GM18517 (cell line): Measurements from ENCODE around the gene EGLN2.
"Not testable (repeated sequence)": the region's sequence is repeated elsewhere in the genome, so short reads cannot be mapped to it uniquely, and the experiment has no call there.

Experiments used
- ATAC-seq: cut with Tn5 transposase; IDR thresholded peaks from one replicate; pipeline ENCODE4 v1.9.1; 2021; ENCODE audit warnings: mild to moderate bottlenecking, moderate library complexity; ENCODE audit not compliant: unreplicated experiment

Gene EGLN2

DNA sequence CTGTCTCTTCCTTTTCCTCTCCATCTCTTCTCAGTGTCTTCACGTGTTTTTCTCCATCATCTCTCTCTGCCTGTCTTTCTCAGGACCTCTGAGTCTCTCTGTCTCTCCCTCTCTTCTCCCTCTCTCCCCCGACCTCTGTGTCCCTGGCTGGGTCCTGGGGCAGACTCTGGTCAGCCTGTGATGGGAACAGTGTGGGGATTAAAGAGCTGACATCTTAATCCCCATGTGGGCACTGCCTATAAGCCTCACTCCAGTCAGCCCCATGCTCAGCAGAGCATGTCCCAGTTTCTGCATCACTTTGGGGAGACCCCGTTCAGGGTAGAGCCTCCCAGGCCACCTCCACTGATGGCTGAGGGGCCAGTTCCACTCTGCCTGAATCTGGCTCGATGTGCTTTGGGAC, 16.2 kb downstream of the EGLN2 start:
- ATAC-seq, result no peak

DNA sequence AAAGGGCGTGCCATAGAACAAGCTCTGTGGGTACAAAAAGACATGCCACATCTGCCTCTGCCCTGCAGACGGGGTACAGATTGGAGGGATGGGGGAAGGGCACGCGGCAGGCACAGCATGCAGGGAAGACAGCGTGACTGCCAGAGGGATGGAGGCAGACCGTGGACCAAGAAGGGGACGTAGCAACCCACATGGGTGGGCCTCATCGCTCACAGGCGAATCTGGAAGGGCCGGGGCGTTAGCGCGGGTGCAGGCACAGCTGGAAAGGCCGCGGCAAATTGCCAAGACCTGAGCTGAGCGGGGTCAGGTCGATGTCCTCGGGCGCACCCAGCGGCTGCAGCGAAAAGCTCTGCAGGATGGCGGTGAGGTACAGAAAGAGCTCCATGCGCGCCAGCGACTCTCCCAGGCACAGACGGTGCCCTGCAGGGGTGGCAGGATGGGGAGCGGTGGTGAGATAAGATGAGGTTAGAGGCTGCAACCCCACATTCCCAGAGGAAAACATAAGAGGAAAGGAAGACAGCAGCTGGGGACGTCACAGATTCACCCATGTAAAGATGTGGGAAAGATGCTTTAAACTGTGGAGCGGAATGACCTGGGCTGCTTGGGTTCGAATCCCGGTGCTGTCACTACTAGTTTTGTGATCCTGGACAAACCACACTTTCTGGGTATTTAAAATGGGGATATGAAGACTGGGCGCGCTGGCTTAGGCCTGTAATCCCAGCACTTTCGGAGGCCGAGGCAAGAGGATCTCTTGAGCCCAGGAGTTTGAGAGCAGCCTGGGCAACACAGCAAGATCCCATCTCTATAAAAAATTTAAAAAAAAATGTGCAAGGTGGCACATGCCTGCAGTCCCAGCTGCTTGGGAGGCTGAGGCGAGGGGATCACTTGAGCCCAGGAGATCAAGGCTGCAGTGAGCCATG, 19.7 kb downstream of the EGLN2 start:
- ATAC-seq, result not testable (repeated sequence)

DNA sequence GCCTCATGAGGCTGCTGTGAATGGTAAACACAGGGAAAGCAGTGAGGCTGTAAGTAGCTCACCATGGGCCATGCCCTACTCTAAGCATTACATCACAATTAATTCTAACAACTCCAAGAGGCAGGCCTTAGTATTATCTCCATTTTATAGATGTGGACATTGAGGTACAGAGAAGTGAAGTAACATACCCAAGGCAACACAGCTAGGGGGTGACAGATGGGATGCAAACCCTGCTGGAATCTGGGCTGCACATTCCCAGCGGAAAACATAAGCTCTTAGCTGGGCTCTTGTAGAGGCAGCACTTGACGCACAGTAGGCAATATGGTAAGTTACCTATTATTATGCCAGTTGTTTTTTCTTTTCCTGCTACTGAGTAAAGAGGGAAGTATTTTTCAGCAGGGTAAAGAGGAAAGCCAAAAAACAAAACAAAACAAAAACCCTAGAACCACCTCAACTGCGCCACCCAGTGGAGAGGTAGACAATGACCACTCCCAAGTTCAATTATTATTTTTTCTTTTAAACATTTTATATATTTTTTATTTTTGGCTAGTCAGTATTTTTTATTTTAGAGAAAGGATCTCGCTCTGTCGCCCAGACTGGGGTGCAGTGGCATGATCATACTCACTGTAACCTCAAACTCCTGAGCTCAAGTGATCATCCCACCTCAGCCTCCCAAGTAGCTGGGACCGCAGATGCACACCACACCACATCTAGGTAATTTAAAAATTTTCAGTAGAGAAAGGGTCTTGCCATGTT, 20.7 kb downstream of the EGLN2 start:
- not testable (repeated sequence) for ATAC-seq

DNA sequence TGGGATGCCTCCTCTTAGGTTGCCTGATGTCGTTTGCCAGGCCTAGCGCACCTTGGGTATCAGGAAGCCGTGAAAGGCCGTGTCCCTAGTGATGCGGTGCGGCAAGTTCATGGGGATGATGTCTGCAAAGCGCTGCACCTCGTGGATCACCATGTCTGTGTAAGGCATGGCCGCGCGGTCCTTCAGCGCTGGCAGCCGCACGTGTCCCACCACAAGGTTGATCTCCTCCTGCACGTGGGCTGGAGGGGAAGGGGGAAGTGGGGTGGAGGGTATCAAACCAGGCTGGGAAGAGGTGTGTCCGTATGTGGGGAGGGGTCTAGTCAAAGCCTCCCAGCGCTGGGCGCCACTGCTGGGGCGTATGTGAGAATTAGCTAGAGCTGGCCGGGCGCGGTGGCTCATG, 23.2 kb downstream of the EGLN2 start:
- ATAC-seq, result no peak

DNA sequence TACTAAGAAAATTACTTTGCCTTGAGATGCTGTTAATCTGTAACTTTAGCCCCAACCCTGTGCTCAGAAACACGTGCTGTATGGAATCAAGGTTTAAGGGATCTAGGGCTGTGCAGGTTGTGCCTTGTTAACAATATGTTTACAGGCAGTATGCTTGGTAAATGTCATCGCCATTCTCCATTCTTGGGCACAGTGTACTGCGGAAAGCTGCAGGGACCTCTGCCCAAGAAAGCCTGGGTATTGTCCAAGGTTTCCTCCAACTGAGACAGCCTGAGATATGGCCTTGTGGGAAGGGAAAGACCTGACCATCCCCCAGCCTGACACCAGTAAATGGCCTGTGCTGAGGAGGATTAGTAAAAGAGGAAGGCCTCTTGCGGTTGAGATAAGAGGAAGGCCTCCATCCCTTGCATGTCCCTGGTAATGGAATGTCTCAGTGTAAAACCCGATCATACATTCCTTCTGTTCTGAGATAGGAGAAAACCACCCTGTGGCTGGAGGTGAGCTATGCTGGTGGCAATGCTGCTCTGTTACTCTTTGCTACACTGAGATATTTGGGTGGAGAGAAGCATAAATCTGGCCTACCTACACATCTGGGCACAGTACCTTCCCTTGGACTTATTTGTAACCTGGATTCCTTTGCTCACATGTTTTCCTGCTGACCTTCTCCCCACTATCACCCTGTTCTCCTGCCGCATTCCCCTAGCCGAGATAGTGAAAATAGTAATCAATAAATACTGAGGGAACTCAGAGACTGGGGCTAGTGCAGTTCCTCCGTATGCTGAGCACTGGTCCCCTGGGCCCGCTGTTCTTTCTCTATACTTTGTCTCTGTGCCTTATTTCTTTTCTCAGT, 23.9 kb downstream of the EGLN2 start:
- not testable (repeated sequence) for ATAC-seq

DNA sequence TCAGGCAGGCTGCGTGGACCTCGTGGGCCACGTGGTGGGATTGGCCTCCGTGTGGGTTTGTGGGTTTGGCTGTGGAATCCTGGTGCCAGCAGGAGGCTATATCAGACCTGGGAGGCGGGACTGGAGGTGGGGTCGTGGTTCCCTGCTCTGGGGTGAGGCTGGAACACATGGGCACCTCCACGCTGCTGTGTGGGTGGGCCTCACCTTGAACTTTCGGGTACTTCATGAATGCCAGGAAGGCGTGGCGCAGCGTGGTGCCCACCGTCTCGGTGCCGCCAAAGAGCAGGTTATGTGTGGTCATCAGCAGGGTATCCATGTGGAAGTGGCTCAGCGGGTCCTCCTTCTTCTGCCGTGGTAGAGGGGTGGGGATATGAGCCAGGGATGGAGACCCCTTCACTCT, 25.9 kb downstream of the EGLN2 start:
- not testable (repeated sequence) for ATAC-seq

DNA sequence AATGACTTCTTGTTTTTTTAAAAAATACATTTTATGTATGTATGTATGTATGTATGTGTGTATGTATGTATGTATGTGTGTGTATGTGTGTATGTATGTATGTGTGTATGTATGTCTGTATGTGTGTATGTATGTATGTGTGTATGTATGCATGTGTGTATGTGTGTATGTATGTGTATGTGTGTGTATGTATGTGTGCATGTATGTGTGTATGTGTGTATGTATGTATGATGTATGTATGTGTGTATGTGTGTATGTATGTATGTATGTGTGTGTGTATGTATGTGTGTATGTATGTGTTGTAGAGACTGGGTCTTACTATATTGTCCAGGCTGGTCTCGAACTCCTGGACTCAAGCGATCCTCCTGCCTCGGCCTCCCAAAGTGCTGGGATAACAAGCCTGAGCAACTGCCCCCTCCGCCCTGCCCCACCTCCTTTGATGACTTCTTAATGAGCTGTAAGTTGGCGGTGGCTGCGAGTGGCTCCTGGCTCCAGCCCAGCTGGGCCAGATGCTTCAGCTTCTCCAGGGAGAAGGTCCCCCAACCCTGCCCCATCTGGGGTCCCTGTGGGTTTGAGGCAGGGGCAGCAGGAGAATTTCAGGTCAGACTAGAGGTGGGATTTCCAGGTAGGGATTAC, 26.6 kb downstream of the EGLN2 start:
- not testable (repeated sequence) for ATAC-seq

DNA sequence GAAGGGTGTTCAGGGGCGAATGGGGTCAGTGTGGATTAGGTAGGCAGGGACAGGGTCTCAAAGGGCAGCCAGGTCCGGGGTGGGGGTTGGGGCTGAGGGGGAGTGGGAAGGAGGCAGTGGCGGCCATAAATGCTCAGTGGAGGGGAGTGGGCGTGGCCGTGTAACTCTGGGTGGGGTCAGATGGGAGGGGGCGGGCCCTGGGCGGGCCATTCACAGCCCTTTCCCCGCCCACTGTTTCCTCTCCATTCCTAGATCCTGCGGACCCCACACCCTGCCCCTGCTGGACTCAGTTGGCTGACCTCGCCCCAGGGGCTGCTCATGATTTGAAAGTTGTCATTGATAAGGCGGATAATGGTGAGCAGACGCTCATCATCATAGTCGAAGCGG, 27.3 kb downstream of the EGLN2 start:
- ATAC-seq, result not testable (repeated sequence)

DNA sequence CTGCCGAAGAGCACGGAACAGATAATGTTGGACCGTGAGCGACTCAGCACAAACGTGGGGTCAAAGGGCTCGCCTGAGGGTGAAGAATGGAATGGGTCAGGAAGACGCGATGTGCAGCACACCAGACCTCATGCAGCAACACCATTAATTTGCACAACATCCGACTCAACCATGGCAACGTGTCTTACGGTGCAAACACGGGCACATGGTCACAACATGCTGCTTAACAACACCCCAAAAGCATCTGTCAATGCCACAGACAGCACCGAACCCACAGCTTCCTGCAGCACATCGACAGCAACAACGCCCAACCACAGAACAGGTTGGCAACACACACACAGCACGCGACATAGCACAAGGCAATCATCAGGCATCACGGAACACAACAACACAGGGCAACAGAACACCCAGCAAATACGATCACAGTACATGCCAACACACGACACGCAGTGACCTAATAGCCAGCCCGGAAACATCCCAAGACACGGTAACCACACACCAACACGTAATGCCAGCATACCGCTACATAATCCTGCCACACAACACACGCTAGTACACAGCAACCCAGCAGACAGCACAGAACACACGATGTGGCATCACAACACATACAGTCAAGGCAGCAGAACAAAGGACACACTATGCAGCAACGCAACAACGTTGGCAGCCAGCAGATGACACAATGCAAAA, 27.9 kb downstream of the EGLN2 start:
- ATAC-seq, result not testable (repeated sequence)

DNA sequence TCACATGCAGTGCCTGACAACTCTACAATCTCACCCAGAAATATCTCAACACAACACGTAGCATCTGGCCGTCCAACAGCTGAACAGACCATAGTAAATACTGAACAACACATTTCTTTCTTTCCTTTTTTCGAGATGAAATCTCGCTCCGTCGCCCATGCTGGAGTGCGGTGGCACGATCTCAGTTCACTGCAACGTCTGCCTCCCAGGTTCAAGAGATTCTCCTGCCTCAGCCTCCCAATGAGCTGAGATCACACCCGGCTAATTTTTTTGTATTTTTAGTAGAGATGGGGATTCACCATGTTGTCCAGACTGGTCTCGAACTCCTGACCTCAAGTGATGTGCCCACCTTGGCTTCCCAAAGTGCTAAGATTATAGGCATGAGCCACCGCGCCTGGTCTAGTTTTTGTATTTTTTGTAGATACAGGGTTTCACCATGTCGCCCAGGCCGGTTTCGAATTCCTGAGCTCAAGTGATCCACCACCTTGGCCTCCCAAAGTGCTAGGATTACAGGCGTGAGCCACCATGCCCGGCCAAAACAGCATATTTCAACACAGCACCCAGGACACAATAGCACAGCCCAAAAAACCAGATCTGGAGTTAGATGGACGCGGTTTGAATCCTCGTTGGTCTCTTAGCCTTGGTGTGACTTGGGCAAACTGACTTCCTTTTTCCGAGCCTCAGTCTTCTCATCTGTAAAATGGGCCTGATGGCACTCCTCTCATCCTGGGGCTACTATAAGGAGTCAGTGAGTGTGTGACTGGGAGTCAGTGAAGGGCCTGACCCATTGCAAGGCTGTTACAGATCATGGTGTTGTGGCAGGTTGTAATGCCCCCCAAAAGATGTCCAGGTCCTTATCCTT, 28.6 kb downstream of the EGLN2 start:
- no peak for ATAC-seq

DNA sequence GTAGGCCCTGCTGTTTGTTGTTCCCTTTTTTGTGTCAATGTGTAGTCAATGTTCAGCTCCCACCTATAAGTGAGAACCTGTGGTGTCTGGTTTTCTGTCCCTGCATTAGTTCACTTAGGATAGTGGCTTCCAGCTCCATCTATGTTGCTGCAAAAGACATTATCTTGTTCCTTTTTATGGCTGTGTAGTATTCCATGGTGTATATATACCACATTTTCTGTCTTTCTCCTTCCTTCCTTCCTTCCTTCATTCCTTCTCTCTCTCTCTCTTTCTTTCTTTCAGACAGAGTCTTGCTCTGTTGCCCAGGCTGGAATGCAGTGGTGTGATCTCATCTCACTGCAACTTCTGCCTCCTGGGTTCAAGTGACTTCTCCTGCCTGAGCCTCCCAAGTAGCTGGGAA, 30.2 kb downstream of the EGLN2 start:
- ATAC-seq, result no peak

DNA sequence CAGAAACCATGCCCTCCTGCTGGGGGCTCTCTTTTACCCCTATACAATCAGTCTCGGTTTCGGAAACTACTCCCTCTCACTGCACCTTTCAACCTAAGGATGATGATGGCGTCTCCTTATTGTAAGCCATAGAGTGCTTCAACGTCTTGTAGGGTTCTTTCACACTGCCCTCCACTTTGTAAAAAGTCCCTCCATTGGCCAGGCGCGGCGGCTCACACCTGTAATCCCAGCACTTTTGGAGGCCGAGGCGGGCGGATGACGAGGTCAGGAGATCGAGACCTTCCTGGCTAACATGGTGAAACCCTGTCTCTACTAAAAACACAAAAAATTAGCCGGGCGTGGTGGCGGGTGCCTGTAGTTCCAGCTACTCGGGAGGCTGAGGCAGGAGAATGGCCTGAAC, 31.8 kb downstream of the EGLN2 start:
- ATAC-seq, result not testable (repeated sequence)

DNA sequence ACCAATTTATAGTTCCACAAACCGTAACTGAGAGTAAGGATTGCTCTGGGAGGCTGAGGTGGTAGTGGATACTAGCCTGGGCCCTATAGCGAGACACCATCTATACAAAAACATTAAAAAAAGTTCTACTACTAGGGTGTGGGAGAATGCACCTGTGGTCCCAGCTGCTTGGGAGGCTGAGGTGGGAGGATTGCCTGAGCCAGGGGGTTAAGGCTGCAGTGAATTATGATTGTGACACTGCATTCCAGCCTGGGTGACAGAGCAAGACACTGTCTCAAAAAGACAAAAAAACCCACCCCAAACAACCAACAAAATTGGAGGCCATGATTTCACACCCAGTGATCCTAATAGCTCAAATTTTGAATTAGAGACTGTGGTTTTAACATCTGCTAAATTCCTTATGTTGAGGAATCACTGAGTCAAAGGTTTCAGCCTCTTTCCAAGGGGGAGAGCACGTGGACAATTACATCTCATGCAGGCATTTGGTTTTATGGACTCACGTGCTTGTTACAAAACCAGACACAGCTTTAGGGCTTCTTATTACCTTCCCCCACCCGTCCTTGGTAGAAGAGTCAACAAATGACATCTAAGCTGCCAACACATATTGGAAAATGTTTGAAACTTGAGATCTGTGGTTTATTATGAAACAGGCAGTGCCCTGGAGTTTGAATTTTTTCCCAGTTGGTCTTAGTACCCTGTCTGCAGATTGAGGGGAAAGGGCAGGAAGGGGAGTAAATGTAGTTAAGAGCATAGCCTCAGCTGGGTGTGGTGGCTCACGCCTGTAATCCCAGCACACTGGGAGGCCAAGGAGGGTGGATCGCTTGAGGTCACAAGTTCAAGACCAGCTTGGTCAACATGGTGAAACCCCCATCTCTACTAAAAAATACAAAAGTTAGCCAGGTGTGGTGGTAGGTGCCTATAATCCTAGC, 32.8 kb downstream of the EGLN2 start:
- no peak for ATAC-seq

DNA sequence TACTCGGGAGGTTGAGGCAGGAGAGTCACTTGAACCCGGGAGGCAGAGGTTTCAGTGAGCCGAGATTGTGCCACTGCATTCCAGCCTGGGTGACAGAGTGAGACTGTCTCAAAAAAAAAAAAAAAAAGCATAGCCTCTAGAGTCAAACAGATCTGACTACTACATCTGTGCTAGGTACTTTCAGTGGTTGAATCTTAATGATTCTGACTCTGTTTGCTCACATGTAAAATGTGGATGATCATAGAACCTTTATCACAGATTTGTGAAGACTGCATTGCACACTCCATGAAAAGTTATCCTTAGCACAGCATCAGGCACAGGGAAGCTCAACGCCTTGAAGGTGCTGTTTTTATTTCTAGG, 33.4 kb downstream of the EGLN2 start:
- ATAC-seq, result not testable (repeated sequence)

DNA sequence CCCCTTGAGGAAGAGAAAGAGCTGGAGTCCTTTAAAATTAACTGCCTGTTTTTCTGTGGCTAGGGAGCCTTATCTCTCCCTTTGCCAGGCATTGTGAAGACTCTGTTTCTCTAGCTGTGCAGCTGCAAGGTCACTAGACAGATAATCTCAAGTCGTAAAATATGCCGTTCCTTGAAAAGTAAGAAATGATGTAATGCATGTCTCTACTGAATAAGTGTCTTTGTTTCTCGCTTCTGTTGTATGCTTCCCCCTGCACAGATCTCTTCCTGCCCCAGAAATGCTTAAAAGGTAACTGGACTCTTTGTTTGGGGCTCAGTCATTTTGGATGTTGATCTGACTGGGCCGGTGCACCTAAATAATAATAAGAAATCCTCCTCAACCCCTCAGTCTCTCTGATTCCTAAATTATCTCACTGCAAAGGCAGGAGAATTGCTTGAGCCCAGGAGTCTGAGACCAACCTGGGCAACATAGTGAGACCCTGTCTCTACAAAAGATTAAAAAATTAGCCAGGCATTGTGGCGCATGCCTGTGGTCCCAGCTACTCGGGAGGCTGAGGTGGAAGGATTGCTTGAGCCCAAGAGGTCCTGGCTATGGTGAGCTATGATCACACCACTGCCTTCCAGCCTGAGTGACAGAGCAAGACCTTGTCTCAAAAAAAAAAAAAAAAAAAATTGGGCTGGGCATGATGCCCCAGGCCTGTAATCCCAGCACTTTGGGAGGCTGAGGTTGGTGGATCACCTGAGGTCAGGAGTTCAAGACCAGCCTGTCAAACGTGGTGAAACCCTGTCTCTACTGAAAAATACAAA, 34.9 kb downstream of the EGLN2 start:
- not testable (repeated sequence) for ATAC-seq

DNA sequence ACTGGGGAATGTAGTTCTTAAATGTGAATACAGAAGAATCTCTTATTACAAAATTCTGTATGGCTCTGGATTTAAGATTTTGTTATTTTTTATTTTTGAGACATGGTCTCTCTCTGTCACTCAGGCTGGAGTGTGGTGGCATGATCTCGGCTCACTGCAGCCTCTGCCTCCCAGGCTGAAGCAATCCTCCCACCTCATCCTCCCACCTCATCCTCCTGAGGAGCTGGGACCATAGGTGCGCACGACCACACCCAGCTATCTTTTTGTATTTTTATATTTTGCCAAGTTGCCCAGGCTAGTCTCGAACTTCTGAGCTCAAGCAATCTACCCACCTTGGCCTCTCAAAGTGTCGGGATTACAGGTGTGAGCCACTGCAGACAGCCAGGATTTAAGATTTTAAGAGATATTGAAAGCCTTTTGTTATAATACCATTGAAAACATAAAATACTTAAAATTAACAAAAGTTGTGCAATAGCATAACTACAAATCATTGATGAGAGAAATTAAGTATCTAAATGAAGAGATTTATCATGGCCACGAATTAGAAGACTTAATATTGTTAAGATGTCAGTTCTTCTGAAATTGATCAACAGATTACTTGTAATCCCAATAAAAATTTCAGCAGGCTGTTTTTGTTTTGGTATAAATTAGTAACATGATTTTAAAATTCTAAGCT, 37.9 kb downstream of the EGLN2 start:
- no peak for ATAC-seq

DNA sequence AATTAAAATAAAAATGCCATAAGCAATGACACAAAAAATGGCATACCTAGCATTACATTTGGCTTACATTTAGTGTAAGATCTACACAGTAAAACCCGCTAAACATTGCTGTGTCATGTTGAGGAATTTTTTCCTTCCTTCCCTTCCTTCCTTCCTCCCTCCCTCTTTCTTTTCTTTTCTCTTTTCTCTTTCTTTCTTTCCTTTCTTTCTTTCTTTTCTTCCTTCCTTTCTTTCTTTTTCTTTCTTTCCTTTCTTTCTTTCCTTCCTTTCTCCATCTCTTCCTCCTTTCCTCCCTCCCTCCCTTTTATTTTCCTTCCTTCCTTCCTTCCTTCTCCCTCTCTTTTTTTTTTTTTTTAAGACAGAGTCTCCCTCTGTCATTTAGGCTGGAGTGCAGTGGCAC, 39.5 kb downstream of the EGLN2 start:
- not testable (repeated sequence) for ATAC-seq
